CD4-positive, alpha-beta T cell treated with Interferon gamma for 1 hour (primary cell): Measurements from ENCODE around the gene NXPE4.
"Not testable (repeated sequence)": the region's sequence is repeated elsewhere in the genome, so short reads cannot be mapped to it uniquely, and the experiment has no call there.

Experiments
- DNase-seq: peaks from one replicate; pipeline ENCODE4 v3.0.0-alpha.2; 2020

Gene NXPE4

GRCh38 chr11:114609429-114609828, 13.8 kb upstream of the NXPE4 start:
- DNase-seq = no peak

DNA sequence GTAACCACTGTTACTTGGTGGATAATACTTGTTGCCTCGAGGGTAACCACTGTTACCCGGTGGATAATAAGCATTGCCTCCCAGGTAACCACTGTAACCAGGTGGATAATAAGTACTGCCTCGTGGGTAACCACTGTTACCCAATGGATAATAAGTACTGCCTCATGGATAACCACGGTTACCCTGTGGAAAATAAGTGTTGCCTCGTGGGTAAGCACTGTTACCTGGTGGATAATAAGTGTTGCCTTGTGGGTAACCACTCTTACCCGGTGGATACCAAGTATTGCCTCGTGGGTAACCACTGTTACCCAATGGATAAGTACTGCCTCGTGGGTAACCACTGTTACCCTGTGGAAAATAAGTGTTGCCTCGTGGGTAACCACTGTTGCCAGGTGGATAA, 13.0 kb upstream of the NXPE4 start:
- not testable (repeated sequence) for DNase-seq

- no peak for DNase-seq
These were observed 12.3 kb upstream of the NXPE4 start for GRCh38 chr11:114607753-114608459.

DNA sequence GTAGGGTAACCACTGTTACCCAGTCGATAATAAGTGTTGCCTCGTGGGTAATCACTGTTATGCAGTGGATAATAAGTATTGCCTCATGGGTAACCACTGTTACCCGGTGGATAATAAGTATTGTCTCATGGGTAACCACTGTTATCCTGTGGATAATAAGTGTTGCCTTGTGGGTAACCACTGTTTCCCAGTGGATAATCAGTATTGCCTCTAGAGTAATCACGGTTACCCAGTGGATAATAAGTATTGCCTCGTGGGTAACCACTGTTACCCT, 11.2 kb upstream of the NXPE4 start:
- DNase-seq = not testable (repeated sequence)

DNA sequence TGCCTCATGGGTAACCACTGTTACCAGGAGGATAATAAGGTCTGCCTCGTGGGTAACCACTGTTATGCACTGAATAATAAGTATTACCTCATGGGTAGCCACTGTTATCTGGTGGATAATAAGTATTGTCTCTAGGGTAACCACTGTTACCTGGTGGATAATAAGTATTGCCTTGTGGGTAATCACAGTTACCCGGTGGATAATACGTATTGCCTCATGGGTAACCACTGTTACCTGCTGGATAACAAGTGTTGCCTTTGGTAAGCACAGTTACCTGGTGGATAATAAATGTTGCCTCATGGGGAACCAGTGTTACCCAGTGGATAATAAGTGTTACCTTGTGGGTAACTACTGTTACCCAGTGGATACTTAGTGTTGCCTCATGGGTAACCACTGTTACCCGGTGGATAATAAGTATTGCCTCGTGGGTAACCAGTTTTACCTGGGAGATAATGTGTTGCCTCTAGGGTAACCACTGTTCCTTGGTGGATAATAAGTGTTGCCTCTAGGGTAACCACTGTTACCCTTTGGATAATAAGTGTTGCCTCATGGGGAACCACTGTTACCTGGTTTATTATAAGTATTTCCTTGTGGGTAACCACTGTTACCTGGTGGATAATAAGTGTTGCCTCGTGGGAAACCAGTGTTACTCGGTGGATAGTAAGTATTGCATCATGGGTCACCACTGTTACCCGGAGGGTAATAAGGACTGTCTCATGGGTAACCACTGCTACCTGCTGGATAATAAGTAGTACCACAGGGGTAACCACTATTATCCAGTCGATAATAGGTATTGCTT, 10.6 kb upstream of the NXPE4 start:
- no peak for DNase-seq

GRCh38 chr11:114605370-114605769, 9.8 kb upstream of the NXPE4 start:
- no peak for DNase-seq

- DNase-seq = no peak
These were observed 9.3 kb upstream of the NXPE4 start for GRCh38 chr11:114604886-114605285.

DNA sequence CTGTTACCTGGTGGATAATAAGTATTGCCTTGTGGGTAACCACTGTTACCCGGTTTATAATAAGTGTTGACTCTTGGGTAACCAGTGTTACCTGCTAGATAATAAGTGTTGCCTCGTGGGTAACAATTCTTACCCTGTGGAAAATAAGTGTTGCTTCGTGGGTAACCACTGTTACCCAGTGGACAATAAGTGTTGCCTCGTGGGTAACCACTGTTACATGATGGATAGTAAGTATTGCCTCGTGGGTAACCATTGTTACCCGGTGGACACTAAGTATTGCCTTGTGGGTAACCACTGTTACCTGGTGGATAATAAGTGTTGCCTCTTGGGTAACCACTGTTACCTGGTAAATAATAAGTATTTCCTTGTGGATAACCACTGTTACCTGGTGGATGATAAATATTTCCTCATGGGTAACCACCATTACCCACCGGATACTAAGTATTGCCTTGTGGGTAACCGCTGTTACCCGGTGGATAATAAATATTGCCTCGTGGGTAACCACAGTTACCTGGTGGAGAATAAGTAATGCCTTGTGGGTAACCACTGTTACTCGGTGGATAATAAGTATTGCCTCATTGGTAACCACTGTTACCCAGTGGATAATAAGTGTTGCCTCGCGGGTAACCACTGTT, 8.7 kb upstream of the NXPE4 start:
- DNase-seq = no peak

DNA sequence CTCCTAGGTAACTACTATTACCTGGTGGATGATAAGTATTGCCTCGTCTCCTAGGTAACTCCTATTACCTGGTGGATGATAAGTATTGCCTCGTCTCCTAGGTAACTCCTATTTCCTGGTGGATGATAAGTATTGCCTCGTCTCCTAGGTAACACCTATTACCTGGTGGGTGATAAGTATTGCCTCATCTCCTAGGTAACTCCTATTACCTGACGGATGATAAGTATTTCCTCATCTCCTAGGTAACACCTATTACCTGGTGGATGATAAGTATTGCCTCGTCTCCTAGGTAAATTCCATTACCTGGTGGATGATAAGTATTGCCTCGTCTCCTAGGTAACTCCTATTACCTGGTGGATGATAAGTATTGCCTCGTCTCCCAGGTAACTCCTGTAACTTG, 7.6 kb upstream of the NXPE4 start:
- DNase-seq = not testable (repeated sequence)

DNA sequence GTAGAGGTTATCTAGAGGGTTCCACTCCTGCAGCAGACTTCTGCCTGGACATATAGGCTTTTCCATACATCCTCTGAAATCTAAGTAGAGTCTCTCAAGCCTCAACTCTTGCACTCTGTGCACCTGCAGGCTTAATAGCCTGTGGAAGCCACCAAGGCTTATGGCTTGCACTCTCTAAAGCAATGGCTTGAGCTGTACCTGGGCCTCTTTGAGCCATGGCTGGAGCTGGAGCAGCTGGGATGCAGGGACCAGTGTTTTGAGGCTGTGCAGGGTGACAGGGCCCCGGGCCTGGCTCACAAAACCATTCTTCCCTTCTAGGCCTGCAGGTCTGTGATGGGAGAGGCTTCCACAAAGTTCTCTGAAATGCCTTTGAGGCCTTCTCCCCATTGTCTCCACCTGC, 2.9 kb upstream of the NXPE4 start:
- no peak for DNase-seq

GRCh38 chr11:114596175-114596919, 761 bp upstream of the NXPE4 start:
- no peak for DNase-seq

DNA sequence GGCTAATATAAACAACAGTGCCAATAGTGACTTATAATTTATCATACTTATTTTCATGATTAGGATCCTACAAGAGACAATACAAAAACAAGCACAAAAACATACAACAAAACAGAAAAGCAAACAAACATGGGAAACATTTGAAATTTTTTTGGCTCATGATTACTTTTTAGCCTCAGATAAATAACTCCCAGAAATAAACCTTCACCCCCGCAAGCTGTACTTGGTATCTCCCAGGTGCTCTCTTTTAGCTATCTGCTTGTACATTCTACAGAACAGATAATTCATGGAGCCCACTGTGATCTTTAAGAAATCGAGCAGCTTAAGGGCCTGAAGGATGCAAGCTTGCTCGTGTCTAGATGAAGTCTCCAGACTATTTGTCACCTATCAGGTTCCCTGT, 883 bp downstream of the NXPE4 start:
- DNase-seq = no peak

DNA sequence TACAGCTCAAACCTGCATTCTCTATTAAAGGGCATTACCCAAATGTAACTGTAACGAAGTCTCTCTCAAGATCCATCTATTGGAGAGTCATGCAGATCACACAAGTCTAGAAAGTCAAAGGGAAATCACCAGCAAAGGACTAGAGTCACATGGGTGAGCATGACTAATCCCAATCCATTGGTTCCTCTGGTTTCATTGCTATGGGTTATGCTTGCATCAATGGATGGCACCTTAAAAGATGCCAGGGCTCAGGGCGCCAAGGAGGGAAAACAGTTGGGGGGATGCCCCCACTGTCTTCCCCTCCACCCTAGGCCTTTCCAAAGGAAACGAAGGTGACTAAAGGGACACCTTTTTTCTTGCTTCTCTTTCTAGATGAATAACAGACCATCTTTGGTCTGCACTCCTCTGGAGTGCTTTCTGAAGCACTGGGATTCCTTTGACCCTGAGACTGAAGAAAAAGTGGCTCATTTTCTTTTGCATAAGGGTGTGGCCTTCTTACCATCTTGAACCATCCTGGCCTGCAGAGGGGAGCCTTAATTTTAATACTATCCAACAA, 8.1 kb downstream of the NXPE4 start:
- no peak for DNase-seq

DNA sequence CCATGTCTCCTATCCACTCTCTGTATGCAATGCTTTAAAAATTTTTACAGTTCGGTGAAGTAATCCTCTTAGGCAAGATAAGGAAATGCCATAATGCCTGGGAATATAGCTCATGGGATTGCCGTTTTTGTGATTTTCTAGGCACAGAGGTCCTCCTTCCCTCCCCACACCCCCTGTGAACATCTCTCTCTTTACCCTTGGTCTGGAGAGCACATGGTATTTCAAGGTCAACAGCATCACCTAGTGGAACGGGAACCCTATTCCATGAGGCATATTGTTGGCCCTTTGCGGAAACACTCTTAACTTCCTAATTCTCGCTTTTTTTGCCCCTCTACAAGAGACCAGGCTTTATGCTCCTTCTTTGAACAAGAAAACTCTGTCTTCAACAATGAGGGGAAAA, 8.8 kb downstream of the NXPE4 start:
- no peak for DNase-seq

GRCh38 chr11:114571712-114572111, 23.9 kb downstream of the NXPE4 start:
- no peak for DNase-seq

DNA sequence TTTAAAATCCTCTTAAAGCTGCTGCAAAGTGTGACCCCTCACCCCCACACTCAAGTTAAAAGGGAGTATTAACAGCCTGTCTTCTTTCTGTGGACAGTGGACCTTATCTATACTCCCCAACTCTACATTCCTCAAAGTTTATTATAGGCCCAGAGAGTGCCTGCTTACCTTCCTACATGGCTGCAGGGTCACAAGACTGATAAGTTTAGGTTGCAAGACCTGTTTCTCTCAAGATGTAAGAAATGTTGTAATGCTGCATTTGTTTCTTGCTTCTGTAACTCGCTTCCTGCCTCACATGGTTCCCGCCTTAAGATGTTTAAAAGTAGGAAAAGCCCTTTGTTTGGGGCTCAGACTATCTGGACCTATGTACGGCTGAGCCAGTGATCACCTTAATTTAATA, 25.8 kb downstream of the NXPE4 start:
- DNase-seq = no peak

DNA sequence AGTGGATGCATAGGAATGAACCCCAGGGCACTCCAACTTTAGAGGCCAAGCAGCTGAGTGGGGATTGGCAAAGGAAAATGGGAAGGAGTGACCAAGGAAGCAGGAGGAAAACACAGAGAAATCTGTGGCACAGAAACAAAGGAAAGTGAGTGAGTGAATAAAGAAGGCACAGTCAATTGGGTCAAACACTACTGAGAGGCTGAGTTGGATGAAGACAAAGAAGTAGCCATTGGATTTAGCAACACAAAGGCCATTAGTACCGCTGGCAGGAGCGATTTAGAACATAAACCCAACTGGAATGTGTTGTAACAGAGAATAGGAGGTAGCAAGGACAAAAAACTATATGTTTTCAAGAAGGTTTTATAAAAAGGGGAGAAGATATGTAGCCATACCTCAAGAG, 29.3 kb downstream of the NXPE4 start:
- DNase-seq = no peak

GRCh38 chr11:114564831-114565230, 30.8 kb downstream of the NXPE4 start:
- no peak for DNase-seq

- no peak for DNase-seq
These were observed 32.5 kb downstream of the NXPE4 start for GRCh38 chr11:114563077-114563476.

- DNase-seq = no peak
These were observed 33.2 kb downstream of the NXPE4 start for GRCh38 chr11:114562166-114562916.

DNA sequence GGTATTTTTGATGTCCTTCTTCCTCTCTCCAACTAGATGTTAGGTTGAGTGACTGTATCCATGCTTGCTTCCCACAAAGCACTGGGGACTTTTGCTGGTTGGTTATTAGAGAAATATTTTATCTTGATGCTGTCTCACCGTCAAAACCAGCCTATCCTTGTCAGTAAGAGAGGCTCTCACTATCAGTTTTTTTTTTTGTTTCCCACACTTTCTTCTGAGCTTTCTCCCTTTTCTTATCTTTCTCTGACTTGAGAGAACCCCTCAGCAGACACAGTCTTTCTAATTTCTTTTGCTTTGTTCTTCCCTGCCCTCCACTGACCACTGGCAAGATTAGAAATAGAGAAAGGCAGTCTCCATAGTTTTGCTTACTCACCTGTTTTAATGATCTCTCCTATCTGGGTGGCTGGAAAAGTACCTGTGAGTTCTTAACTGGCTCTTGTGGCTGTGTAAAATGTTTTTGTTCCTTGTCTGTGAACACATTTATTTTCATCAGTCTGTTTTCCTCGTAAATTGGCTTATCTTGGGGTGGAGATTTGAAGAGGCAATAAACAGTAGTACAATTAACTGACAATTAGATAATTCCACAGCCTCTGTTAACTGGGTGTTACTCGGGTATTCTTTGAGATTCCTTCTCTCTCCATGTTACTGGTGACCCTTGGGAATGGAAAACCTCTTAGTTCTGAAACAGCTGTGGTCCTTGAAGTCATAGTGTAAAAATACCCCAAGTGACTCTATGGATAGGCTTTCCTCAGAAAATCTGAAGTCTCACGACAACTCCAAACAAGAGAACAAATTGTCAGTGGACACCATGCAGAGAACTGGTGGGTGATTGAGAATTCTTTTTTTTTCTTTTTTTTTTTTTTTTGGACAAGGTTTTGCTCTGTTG, 35.9 kb downstream of the NXPE4 start, which contains the start of gene NXPE1:
Gene NXPE1, minus strand, starts transcription at position 457 of the 886 bp plus-strand sequence. CDS start 8,680 bp downstream, outside the sequence.
- no peak for DNase-seq
